ENCODE results near the gene JRKL. TPM values are rescaled to one million over a fixed set of nuclear protein-coding genes. Genes with fewer than 3 reads are reported as not detected.

Gene JRKL
- total and polyA plus RNA-seq, 2 of the 13 experiments (the other 11 are each of a cell fraction or from before 2014, with no cell fraction given) = 3.2 to 4.5 TPM

DNA sequence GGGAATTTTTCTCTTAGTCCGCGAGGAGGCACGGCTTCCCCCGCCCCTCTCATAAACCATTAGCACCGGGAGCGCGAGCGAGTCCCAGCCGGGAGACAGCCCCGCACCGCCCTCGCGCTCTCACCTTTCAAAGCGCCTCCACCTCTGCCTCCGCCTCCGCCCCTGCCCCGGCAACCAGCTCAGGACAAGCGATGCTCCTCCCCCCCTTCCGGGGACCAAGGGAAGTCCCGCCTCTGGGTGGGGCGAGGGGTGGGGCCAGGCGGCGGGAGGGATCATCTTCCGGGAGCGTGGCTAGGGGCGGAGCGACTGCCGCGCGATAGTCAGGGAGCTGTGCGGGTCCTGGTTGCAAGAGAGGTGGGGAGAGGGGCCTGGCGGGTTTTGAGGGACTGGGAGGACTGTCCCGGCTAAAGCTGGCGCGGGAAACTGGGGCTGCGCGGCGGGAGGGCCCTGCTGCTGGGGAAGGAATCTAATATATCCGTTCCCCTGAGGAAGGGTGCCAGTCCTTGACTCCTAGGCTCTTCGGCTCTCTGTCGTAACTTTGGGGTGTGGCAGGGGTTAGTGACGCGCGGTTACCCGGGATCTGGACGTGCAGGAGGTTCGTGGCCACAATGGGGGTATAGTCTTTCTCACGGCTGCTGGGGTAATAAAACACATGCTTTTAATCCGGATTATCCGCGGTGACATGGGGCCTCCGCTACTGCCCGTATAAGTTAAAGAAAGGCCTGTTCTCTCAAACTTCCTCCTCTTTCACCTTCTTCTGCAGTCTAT is at the start of gene JRKL, which contains the start of gene CCDC82 (continued):
- TF ChIP-seq, protein P1, sequence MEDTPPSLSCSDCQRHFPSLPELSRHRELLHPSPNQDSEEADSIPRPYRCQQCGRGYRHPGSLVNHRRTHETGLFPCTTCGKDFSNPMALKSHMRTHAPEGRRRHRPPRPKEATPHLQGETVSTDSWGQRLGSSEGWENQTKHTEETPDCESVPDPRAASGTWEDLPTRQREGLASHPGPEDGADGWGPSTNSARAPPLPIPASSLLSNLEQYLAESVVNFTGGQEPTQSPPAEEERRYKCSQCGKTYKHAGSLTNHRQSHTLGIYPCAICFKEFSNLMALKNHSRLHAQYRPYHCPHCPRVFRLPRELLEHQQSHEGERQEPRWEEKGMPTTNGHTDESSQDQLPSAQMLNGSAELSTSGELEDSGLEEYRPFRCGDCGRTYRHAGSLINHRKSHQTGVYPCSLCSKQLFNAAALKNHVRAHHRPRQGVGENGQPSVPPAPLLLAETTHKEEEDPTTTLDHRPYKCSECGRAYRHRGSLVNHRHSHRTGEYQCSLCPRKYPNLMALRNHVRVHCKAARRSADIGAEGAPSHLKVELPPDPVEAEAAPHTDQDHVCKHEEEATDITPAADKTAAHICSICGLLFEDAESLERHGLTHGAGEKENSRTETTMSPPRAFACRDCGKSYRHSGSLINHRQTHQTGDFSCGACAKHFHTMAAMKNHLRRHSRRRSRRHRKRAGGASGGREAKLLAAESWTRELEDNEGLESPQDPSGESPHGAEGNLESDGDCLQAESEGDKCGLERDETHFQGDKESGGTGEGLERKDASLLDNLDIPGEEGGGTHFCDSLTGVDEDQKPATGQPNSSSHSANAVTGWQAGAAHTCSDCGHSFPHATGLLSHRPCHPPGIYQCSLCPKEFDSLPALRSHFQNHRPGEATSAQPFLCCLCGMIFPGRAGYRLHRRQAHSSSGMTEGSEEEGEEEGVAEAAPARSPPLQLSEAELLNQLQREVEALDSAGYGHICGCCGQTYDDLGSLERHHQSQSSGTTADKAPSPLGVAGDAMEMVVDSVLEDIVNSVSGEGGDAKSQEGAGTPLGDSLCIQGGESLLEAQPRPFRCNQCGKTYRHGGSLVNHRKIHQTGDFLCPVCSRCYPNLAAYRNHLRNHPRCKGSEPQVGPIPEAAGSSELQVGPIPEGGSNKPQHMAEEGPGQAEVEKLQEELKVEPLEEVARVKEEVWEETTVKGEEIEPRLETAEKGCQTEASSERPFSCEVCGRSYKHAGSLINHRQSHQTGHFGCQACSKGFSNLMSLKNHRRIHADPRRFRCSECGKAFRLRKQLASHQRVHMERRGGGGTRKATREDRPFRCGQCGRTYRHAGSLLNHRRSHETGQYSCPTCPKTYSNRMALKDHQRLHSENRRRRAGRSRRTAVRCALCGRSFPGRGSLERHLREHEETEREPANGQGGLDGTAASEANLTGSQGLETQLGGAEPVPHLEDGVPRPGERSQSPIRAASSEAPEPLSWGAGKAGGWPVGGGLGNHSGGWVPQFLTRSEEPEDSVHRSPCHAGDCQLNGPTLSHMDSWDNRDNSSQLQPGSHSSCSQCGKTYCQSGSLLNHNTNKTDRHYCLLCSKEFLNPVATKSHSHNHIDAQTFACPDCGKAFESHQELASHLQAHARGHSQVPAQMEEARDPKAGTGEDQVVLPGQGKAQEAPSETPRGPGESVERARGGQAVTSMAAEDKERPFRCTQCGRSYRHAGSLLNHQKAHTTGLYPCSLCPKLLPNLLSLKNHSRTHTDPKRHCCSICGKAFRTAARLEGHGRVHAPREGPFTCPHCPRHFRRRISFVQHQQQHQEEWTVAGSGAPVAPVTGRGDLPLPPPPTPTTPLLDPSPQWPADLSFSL (CRISPR knock-in tag; IDR thresholded peaks at IDR 0.05) = 0 out of 2 replicates have a peak, but pooled peaks have one; percentile 15
- TF ChIP-seq ZNF589 (CRISPR knock-in tag; conservative IDR thresholded peaks at IDR 0.05) = 0 out of 2 replicates have a peak, but pooled peaks have one; percentile 66
- TF ChIP-seq, protein P2, sequence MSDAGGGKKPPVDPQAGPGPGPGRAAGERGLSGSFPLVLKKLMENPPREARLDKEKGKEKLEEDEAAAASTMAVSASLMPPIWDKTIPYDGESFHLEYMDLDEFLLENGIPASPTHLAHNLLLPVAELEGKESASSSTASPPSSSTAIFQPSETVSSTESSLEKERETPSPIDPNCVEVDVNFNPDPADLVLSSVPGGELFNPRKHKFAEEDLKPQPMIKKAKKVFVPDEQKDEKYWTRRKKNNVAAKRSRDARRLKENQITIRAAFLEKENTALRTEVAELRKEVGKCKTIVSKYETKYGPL (CRISPR knock-in tag; IDR thresholded peaks at IDR 0.05) = 0 out of 2 replicates have a peak, but pooled peaks have one; percentile 24
- 0 out of 2 replicates have a peak, but pooled peaks have one; percentile 54 for TF ChIP-seq ZNF30 (CRISPR knock-in tag; IDR thresholded peaks at IDR 0.05)
- peak; percentile 87 for TF ChIP-seq HDAC1 (CRISPR knock-in tag; IDR thresholded peaks at IDR 0.05)
- no peak for TF ChIP-seq NONO (IDR thresholded peaks at IDR 0.05)
- peak; percentile 86 for TF ChIP-seq NONO (CRISPR knock-in tag; conservative IDR thresholded peaks at IDR 0.05)
- TF ChIP-seq KAT2B (IDR thresholded peaks at IDR 0.05; ENCODE audit: borderline replicate concordance, low read depth, low read length) = no peak
- TF ChIP-seq ZKSCAN5 (CRISPR knock-in tag; IDR thresholded peaks at IDR 0.05) = no peak
- TF ChIP-seq FOSL2 (CRISPR knock-in tag; IDR thresholded peaks at IDR 0.05) = 0 out of 2 replicates have a peak, but pooled peaks have one; percentile 8
- peak; percentile 88; the same call in 1 of the 2 replicates for TF ChIP-seq ZNF414 (CRISPR knock-in tag; IDR thresholded peaks at IDR 0.05)
- TF ChIP-seq ZHX2 (IDR thresholded peaks at IDR 0.05; ENCODE audit: low read depth) = no peak
- 0 out of 2 replicates have a peak, but pooled peaks have one; percentile 11 for TF ChIP-seq ZHX2 (CRISPR knock-in tag; IDR thresholded peaks at IDR 0.05; ENCODE audit: borderline replicate concordance)
- TF ChIP-seq NPAS2 (CRISPR knock-in tag; IDR thresholded peaks at IDR 0.05; ENCODE audit: borderline replicate concordance) = no peak
- TF ChIP-seq ZNF274 (CRISPR knock-in tag; IDR thresholded peaks at IDR 0.05) = peak; percentile 28; the same call in 1 of the 2 replicates

All from HepG2 (cell line).